CD4-positive, alpha-beta T cell (primary cell): ENCODE data around the gene LARGE1. TPM values are rescaled to one million over a fixed set of nuclear protein-coding genes. Genes with fewer than 3 reads are reported as not detected.

Experiments used
- ATAC-seq: fragments of 200-7000 bp; cut with Tn5 transposase; one replicate; pipeline ENCODE4 v1.10.0; 2022; ENCODE audit warnings: mild to moderate bottlenecking; ENCODE audit not compliant: poor library complexity
- CTCF ChIA-PET: fragments of 350-600 bp; sonication (Branson Sonifier 250); formaldehyde crosslinking; loops from one replicate; lab custom pipeline; 2021; ENCODE audit warnings: antibody characterized with exemption, inconsistent platforms; lab: Charles Lee
- POLR2A ChIA-PET: fragments of 350-600 bp; sonication (Branson Sonifier 250); formaldehyde crosslinking; loops from one replicate; lab custom pipeline; 2021; ENCODE audit warnings: antibody characterized with exemption, inconsistent platforms; lab: Charles Lee
- DNase-seq, 14 experiments: peaks; one replicate each; pipeline ENCODE4 v3.0.0-alpha.2; 2013 to 2020; ENCODE audit warnings: mixed read lengths in 2 of 14
- H3K27ac ChIP-seq, 2 donors: one replicate each; pipeline versions ENCODE4 v1.5.1 to v1.7.0; 2013; ENCODE audit warnings: low read length in 2 of 2, low read depth in 1 of 2, mild to moderate bottlenecking in 1 of 2
- H3K27me3 ChIP-seq, 2 experiments: 1 replicate in 1 of 2; 2 replicates in 1 of 2; pipeline versions ENCODE4 v1.6.1 to v1.7.0; 2013; ENCODE audit warnings: low read length in 2 of 2, control low read depth in 1 of 2, mild to moderate bottlenecking in 1 of 2, moderate library complexity in 1 of 2; ENCODE audit not compliant: insufficient read depth in 2 of 2, control insufficient read depth in 1 of 2
- H3K36me3 ChIP-seq: one replicate; pipeline ENCODE4 v1.6.1; 2013; ENCODE audit warnings: low read length, control low read depth; ENCODE audit not compliant: insufficient read depth
- H3K4me1 ChIP-seq: one replicate; pipeline ENCODE4 v1.6.1; 2013; ENCODE audit warnings: low read length, control low read depth; ENCODE audit not compliant: insufficient read depth
- H3K4me3 ChIP-seq: one replicate; pipeline ENCODE4 v1.5.1; 2013; ENCODE audit warnings: mild to moderate bottlenecking, low read length, moderate library complexity
- H3K9me3 ChIP-seq, 2 experiments: 1 replicate in 1 of 2; 2 replicates in 1 of 2; pipeline versions ENCODE4 v1.6.1 to v1.7.0; 2013; ENCODE audit warnings: low read length in 2 of 2, mild to moderate bottlenecking in 2 of 2, control low read depth in 1 of 2, moderate library complexity in 1 of 2; ENCODE audit not compliant: control insufficient read depth in 1 of 2, insufficient read depth in 1 of 2
- H3K27ac Mint-ChIP-seq: one replicate; pipeline ENCODE4 v1.8.0; 2020; ENCODE audit warnings: mixed read lengths
- H3K27me3 Mint-ChIP-seq: one replicate; pipeline ENCODE4 v1.8.0; 2021; ENCODE audit warnings: mixed read lengths
- H3K36me3 Mint-ChIP-seq: one replicate; pipeline ENCODE4 v1.8.0; 2021; ENCODE audit warnings: low read depth, mixed read lengths
- H3K4me1 Mint-ChIP-seq: one replicate; pipeline ENCODE4 v1.8.0; 2021; ENCODE audit warnings: low read depth, mixed read lengths
- H3K4me3 Mint-ChIP-seq: one replicate; pipeline ENCODE4 v1.8.0; 2020; ENCODE audit warnings: mild to moderate bottlenecking, mixed read lengths
- H3K9me3 Mint-ChIP-seq: one replicate; pipeline ENCODE4 v1.8.0; 2020; ENCODE audit warnings: mixed read lengths
- intact Hi-C, 2 experiments: fragments of 100-400 bp; cut with DNase I in 1 of 2; cut with micrococcal nuclease in 1 of 2; formaldehyde crosslinking; loops; one replicate each; pipeline versions ENCODE4 v1.15.1 to v1.9.0; 2023 to 2025; cut with DNase I, micrococcal nuclease
- total RNA-seq, 174 experiments: library from RNA in 2 of 174; stranded (reverse) in 2 of 174; gene quantifications; one replicate each; pipeline ENCODE4 v1.2.3 and lab custom pipeline; 2021 to 2026
- TF ChIP-seq, protein P1 (sequence below): fragments of 200-600 bp; IDR thresholded peaks from one replicate; pipeline ENCODE4 v1.8.0; 2022; ENCODE audit warnings: antibody characterized with exemption, mild to moderate bottlenecking

The LARGE1 gene
- total RNA-seq, 2 experiments from 2014 or later: 0.14 to 0.70 TPM

DNA sequence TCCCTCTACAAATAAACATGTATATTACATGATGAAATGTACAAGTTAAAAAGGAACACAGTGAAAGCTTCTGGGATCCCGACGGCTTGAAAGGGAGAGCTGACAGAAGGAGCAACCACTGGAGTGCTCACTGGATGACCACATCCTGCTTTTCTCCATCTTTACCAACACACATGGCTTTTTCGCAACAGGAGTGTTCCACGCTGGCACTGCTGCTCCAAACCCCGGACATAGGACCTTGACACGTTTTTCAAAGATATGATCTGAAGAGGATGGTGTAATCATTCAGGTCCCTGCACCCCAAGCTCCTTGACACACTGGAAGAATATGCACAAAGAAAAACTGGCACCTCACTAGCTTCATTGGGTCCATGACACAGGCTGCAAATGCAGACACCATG is 121.9 kb downstream of the LARGE1 start:
- Histone ChIP-seq H3K27ac (no peak overlapping the region), H3K9me3 (peaks cover 0 to 18% of the 10 kb centered on the region in 2 experiments), H3K27me3 (no peaks in the 10 kb centered on the region), H3K4me1 (no peaks in the 10 kb centered on the region), H3K4me3 (no peak overlapping the region), H3K36me3 (no peaks in the 10 kb centered on the region)
- Mint-ChIP-seq H3K27ac (no peak overlapping the region), H3K36me3 (no peaks in the 10 kb centered on the region), H3K9me3 (peaks cover 12% of the 10 kb centered on the region), H3K4me3 (no peak overlapping the region), H3K27me3 (peaks cover 5% of the 10 kb centered on the region), H3K4me1 (no peaks in the 10 kb centered on the region)
- POLR2A ChIA-PET: no interaction called here
- intact Hi-C loops: no loop called here
- CTCF ChIA-PET: no interaction called here
- DNase-seq (no peak), ATAC-seq (no peak)
- TF ChIP-seq, protein P1, sequence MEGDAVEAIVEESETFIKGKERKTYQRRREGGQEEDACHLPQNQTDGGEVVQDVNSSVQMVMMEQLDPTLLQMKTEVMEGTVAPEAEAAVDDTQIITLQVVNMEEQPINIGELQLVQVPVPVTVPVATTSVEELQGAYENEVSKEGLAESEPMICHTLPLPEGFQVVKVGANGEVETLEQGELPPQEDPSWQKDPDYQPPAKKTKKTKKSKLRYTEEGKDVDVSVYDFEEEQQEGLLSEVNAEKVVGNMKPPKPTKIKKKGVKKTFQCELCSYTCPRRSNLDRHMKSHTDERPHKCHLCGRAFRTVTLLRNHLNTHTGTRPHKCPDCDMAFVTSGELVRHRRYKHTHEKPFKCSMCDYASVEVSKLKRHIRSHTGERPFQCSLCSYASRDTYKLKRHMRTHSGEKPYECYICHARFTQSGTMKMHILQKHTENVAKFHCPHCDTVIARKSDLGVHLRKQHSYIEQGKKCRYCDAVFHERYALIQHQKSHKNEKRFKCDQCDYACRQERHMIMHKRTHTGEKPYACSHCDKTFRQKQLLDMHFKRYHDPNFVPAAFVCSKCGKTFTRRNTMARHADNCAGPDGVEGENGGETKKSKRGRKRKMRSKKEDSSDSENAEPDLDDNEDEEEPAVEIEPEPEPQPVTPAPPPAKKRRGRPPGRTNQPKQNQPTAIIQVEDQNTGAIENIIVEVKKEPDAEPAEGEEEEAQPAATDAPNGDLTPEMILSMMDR: no peak

DNA sequence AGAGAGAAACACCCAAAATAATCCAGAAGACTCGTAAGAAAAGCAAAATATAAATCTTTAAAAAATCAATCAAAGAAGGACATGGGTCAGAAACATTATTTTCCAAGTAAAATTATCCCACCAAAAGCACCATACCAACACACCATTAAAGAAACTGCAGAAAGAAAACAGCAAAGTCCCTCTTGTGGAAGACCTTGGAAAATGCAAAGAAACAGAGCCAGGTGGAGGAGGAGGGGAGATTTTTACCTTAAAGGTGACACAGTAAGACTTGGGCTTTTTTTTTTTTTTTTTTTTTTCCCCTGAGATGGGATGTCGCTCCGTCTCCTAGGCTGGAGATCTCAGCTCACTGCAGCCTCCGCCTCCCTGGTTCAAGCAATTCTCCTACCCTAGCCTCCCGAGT is 123.8 kb downstream of the LARGE1 start:
- H3K27ac ChIP-seq: no peak overlapping the region
- no peaks in the 10 kb centered on the region for H3K27me3 ChIP-seq
- no peaks in the 10 kb centered on the region for H3K36me3 ChIP-seq
- H3K9me3 ChIP-seq: peaks cover 0 to 18% of the 10 kb centered on the region in 2 experiments
- Mint-ChIP-seq H3K27me3 (peaks cover 5% of the 10 kb centered on the region), H3K27ac (no peak overlapping the region), H3K36me3 (no peaks in the 10 kb centered on the region), H3K4me1 (no peaks in the 10 kb centered on the region), H3K9me3 (peaks cover 8% of the 10 kb centered on the region), H3K4me3 (no peak overlapping the region)
- intact Hi-C loops: no loop called here
- CTCF ChIA-PET: no interaction called here
- POLR2A ChIA-PET: no interaction called here
- TF ChIP-seq, protein P1: no peak
- ATAC-seq (no peak), DNase-seq (no peak)
- no peak overlapping the region for H3K4me3 ChIP-seq
- no peaks in the 10 kb centered on the region for H3K4me1 ChIP-seq

DNA sequence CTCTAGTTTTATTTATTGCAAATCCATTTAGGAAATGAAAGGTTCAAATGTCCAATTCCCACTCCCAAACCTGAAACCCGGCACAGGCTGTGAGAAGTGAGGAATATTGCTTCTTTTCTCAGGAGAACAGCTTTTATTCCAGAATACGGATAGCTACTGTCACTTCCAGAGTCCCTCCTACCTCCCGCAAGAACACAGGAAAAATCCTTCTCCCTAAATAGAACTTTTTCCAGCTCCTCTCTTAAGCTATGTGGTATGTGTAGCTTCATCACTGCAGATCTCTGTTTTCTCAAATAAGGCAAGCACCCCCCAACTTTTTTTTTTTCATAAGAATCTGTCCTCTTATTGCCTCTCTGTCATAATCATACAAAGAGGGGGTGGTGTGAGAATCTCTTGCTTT is 126.8 kb downstream of the LARGE1 start:
- Mint-ChIP-seq H3K27me3 (peaks cover 5% of the 10 kb centered on the region), H3K9me3 (peaks cover 5% of the 10 kb centered on the region), H3K4me3 (no peak overlapping the region), H3K27ac (no peak overlapping the region), H3K4me1 (no peaks in the 10 kb centered on the region), H3K36me3 (no peaks in the 10 kb centered on the region)
- no peak overlapping the region for H3K4me3 ChIP-seq
- H3K27me3 ChIP-seq: no peaks in the 10 kb centered on the region
- H3K36me3 ChIP-seq: no peaks in the 10 kb centered on the region
- no peak overlapping the region for H3K27ac ChIP-seq
- TF ChIP-seq, protein P1: no peak
- no peaks in the 10 kb centered on the region for H3K4me1 ChIP-seq
- DNase-seq: no peak
- no peak for ATAC-seq
- intact Hi-C loops: no loop called here
- ChIA-PET CTCF (no interaction called here), POLR2A (interaction anchor here (0.6 kb wide), 1 partner anchor 77 kb away, joined by 3 read pairs; no protein-coding TSS in a partner anchor)
- H3K9me3 ChIP-seq: peaks cover 18 to 26% of the 10 kb centered on the region in 2 experiments
